HG02884 (cell line): ENCODE data around the gene STPG4.

Source experiments
- ATAC-seq: cut with Tn5 transposase; IDR thresholded peaks from one replicate; pipeline ENCODE4 v1.9.1; 2021; ENCODE audit warnings: mild to moderate bottlenecking, moderate library complexity; ENCODE audit not compliant: unreplicated experiment

The STPG4 gene

DNA sequence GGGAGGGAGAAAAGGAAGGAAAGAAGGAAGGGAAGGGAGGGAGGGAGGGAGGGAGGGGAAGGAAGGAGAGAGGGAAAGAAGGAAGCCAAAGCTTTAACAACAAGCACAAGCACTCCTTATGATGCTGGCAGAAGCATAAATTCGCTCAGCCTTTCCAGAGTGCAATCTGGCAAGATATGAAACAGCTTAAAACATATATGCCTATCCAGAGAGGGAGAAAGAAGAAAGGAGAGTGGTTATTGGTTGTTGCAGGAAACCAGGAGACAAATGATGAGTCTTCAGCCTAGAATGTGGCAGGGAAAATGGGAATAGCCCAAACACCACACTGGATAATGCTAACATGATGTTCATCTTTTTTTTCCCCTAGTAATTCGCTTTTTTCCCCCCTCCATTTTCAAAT, 64.0 kb downstream of the STPG4 start:
- ATAC-seq: no peak

DNA sequence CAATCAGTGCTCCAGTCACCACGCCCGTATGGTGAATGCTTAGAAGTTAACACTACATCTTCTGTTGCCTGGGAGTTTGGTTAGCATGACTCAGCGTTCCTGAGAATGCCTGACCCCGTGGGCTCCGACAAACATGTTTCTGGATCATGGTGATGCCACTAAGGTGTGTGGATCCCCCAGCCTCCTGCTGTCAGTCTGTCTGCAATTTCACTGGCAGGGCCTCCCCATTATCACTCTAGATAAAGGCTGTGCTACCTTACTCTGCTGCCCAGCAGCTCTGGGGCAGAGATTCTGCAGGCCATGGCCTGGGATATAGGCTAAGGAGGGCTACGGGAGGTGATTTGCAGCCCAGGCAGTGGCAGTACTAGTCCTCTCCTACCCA, 66.0 kb downstream of the STPG4 start:
- no peak for ATAC-seq

DNA sequence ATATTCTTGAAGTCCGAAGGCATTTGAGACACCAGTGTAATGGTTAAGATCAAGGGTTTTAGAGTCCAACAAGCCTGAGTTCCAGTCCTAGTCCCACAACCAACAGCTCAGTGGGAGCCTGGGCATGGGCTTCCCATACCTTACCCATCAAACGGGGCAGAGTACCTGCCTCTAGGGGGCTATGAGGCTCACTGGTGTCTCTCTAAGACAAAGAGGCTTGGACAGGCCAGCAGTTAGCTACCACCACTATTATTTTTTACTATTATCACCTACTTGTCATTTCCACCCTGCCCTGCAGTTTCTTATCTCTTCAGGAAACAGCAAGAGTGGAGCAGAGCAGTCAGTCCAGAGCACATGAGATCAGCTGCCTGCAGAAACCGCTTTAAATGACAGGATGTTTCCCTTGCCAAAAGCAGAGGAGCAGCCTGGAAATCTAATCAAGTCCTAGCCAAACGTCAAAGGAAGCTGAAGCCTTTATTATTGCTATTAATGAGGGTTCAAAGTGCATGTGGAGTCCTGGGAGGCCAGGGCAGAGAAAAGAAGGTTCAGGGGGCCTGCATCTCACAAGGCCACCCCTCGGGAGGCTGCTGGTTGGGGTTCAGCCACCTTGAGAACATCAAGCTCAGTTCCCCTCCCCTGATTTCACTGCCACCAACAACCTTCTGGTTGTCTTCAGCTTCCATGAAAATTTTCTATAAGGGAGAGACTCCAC, 66.6 kb downstream of the STPG4 start:
- no peak for ATAC-seq

DNA sequence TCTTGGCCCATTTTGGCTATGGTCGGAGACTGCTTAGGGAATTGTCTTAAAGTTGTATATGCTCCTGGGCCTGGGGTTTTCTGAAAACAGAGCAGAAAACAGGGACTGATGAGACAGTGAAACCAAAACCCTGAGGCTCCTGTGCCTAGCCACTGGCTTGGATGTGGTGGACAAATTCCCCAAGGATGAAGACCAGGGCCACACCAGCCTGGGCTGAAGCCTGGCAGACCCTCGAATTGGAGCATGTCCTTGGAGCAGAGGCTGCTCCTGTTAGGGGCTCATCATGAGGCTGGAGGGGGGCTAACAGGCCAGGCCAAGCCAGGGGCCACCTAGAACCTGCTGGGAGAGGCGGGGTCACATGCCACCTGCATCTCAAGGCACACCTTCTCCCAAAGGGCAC, 68.1 kb downstream of the STPG4 start:
- no peak for ATAC-seq

DNA sequence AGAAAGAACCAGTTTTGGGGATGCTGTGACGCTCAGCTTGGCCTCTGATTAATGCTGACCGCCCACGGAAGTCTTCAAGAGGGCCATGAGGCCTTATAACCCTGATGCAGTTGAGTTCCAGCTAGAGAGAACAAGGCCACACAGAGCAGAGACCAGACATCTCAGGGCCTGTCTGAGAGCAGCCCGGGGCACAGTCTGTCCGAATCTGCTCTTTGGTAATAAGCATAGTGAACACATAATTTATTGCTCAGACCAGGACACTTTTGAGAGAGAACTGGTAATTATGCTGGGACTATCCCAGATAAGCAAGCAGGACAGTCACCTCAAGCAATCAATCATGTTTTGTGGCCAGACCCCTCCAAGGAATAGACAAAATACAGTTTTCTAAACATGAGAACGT, 68.5 kb downstream of the STPG4 start:
- ATAC-seq: no peak

DNA sequence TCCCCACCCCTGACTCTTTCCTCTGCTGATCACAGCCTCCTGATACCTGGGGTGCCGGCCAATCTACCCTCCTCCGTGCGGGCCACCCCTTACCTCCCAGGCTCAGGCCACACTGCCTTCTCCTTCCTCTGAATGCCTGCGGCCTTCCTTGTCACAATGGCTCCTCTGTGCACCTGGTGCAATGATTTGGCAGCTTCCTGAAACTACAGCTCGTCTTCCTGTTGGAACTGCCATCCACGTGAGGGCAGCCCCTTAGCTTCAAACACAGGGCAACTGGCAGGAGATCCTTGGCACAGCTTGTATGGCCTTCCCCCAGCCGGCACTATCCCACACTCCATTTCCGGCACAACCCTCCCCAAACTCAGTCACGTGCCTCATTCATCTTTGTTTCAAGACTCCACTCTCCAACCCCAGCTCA, 69.0 kb downstream of the STPG4 start:
- no peak for ATAC-seq

DNA sequence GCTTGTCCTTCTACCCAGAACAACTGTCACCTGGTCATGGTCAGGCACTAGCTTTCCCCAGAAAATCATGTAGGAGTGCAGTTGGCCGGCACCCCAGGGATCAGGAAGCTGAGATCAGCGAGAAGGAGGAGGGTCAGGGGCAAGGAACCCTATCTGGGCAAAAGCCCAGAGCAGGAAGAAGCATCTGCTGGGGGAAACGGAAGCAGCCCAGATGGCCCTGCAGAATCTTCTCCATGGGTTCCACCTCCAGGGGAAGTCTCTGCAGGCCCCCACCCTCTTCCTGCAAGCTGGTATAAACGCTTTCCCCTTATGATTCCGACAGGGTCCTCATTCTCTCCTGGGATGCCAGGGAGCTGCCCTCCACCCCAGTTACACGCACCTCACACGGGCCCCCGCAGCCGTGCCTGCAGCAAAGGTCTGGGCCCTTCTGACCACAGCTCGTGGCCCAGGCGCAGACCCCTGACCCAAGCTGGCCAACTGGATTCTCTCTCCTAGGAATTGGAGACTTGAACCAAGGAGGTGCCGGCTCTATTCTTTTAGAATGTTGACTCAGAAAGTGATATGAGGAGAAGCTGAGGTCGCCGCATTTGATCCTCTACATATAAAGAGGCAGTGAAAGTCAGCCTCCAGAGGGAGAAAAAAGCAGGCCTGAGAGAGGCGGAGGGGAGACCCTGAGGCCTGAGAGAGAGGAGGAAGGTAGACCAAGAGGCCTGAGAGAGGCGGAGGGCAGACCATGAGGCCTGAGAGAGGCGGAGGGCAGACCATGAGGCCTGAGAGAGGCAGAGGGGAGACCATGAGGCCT, 71.0 kb downstream of the STPG4 start:
- ATAC-seq: no peak

DNA sequence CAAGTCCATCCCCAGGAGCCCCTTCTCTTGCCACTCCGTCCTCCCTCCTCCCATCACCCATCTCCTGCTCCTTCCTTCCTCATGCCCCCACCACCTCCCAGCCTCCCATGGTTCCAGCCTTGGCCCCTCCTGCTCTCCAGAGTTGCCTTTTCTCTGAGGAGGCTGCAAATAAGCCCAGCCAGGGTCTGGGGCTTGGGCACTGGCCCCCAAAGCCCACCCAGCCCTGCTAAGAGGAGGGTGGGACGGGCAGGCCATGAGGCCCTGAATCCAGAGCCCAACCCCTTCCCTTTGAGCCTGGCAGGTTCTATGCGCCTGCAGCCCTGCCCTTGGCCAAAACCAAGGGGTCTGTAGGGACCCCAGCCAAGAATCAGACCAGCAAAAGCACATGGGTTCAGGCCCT, 71.6 kb downstream of the STPG4 start:
- ATAC-seq: no peak

DNA sequence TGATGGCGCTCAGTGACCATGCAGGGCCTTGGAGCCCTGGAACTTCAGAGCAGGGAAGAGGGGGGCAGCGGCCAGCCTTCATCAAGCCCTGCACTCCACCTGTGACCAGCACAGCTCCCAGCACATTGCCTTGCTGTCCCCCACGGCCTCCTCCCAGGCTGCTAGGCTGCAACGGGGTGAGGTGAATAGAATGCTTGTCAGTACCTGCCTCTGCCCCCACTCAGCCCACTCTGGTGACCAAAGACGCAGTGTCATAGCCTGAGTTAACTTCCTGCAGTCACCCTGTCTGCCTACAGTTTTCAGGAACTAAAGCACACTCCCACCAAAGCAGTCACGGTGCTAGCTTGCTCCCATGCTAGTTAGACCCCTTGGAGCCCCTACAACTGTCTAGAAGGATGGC, 72.1 kb downstream of the STPG4 start:
- no peak for ATAC-seq

DNA sequence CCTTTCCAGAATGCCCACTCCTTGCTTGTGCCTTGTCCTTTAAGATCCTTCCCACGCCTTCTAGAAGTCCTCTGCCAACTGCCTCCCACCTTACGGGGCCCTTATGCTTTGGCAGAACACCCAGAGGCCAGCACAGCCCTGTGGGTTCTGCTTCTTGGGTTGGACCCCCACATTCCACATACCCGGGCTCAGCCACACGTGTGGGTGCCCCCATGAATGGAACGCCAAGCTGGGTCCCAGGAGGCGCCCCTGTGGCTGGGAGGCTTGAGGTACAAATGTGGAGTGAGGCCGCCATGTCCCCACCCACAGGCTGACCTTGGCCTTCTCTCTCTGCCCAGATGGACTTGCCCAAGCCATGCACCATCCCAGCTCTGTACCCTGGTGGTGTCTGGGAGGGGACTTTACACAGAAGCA, 74.2 kb downstream of the STPG4 start:
- no peak for ATAC-seq

DNA sequence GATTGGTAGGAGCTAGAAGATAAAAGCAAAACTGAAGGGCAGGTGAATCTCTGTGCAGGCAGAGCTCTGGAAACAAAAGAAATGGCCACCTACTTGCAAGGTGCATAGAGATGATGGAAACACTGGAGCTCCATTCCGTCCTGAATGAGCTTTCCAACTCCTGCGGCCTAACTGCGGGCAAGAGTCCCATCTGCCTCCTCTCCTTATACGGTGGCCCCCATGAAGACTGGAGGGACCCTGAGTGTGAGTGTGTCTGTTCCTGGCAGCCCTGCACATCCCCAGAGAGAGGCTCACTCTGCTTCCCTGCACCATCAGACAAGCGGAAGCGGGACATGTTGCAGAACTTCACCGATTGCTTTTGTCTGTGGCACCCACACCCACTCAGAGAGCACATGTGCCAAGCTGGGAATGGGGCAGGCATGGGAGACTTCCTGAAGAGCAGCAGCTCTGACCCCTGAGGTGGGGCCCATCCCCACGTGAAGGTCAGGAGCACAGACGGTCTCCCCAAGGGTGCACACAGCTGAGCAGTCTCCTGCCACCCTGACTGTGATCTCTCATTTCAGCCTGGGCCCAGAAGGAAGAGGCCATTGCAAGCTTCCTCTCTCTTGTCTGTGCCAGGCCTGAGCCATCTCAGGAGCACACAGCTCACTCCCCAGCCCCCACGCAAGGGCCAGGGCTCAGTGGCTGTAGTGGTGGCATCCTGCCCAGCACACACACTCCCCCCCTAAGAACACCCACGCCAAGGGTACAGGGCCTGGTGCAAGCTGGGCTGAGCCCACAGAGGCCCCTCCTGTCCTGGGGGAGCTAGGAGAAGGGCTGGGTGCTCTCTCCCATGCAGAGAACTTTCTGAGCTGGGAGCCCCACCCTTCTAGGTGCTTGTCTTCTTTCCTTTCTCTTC, 75.3 kb downstream of the STPG4 start:
- no peak for ATAC-seq

DNA sequence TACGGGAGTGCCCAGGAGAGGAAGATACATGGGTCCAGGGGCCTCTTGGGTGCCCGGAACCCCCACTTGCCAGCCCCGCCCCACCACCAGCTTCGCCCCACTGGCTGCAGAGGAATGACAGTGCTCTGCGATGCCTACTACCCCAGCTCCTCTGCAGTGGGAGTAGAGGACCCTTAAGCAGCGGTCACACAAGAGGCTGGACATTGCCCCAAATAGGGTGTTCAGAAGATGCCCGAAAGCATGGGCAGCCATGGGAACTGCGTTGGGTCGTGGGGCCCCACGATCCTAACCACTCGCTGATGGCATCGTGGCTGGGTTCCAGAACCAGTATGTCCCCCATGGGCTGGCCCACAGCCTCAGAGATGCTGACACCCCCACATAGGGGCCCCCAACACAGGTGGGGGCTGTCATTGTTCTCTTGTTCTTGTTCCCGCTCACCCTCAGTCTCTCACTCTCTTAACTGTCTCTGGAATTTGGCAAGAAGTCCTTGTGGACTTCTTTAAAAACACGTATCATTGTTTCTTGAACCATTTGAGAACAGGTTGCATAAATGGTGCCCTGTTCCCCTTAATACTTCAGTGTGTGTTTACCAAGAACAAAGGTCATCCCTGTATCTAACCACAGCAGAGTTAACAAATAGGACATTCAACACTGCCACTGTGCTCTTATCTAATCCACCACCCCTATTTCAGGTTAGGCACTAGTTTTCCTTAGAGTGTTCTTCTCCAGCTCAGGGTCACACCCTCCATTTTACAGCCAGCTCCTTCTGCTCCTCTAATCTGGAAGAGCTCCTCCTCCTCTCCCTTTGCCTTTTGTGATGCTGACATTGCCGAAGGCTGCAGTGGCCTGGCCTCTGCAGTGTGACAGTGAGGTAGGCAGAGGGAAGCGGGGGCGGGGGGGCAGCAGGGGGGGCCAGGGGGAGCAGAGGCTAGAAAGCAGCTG, 76.3 kb downstream of the STPG4 start:
- ATAC-seq: no peak

DNA sequence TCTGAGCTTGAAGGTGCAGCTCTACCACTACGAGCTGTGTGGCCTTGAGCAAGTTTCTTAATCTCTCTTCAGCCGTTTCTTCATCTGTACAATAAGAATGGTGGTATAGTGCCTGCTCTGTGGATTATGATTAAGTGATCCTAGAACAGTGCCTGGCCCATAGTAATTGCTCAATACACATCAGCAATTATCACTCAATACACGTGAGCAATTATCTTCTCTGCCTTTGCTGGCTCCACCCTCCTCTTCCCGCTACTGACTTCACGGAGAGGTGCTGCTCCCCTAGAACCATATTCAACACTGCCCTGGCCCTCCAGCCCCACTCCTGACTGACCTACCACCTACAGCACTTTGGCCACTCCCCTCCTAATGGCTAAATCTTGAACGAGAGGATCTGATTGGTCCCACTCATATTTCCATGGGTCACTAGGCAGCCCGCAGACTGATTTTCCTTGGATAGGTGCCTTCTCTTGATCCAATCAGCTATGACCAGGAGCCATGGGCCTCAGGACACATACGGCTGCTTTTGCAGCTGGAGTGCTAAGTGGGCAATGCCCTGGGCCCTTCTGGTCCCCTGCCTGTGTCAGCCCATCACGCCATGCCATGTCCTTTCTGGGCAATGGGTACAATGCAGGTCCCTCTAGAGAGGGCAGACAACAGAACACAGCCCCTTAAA, 77.5 kb downstream of the STPG4 start:
- ATAC-seq: no peak

DNA sequence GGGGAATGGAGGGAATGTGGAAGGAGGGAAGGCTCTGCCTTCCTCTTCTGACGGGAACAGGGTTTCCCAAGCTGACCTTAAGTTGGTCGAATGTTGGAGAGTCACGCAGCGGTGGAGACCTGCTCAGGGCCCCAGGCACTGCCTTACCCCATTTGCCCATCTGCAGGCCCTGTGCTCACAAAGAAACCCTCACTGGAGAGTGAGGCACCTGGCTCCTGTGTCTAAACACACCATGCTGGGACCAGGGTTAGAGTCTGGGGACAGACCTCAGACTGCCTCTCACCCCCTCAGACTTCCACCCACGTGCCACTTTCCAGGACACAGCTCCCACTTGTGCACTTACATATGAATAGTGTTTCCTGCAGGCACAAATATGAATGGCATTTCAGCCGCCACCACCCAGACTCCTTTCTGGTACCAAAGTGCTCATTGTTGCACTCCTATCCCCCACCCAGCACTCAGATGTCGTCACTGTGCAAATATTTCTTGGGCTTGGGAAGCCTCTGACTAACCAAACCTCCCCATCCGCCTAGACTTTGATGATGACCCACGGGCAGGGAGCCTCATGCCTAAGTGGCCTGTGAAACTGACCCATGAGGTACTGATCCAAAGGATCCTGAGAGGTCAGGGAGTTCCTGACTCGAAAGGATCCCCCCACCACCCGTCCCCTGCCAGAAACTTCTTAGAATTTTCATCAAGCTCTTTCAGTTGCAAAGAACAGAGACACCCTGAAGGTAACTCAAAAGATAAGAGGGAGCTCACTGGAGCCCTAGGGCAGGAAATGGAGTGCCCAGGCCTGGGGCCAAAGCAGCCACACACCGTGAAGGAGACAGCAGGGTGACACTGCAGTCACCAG, 78.3 kb downstream of the STPG4 start:
- ATAC-seq: no peak

DNA sequence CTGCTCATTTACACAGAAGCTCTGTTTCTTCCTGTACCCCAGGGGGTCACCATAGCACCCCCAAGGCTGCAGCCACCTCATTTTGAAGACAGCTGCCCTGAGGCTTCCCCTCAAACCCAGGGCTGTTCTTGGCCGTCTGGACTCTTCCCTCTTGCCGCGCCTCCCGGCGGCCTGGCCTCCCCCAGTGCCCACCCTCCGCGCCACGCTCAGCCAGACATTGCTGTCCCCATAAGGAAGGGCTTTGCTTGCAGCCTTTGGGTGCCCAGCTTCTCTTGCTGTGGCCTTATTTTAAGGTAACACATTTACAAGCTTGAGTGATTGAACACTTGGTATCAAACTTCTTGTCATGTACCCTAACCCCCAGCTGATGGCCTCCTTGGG, 79.0 kb downstream of the STPG4 start:
- ATAC-seq: no peak

DNA sequence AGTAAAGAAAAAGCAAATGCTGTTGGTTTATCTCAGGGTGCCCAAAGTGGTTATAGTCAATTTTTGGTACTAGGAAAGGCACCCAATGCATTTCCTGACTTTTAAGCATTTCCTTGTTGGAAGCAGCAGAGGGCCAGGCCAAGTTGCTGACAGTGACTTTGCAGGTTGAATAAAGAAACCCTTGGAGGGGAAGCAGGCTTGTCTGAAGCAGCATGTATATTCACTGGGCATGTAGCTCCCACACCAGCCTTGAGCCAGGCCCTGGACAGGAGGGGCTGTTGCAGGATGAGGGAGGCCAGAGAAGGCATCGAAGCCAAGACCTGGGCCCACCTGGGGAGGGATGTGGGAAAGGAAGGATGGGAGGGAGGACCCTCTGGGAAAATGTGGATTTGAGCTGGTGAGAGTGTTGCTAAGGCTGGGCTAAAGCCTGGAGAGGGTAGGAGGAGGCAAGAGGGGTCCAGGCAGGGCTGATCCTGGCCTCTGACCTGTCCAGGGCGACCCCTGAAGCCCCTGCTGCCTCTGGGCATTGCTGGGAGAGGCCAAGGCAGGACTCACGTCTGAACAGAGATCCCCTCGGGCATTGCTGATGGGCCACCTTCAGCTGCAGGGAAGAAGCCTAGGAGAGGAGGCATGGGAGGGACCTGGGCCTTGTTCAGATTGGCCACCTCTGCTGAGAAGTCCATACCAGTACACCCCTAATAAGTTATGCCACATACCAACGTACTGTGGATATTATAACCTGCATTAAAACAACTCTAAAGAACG, 79.6 kb downstream of the STPG4 start:
- no peak for ATAC-seq

DNA sequence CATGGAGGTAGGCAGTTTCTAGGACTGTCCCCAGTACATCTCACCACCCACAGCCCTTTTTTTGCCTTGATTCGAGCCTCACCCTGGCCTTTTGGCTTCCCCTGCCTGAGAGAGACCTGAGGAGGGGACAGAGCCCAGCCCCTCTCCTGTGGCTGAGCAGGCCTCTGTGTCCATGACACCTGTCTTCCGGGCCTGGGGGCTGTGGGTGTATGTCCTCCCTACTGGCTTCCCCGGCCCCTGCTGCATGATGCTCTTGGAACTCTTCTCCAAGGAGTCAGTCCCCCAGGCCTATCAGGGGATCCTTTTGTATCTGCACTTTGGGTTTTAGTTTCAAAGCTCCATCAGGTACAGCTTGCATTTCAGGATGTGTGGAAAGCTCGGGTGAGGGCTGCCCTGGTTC, 80.4 kb downstream of the STPG4 start:
- ATAC-seq: no peak

DNA sequence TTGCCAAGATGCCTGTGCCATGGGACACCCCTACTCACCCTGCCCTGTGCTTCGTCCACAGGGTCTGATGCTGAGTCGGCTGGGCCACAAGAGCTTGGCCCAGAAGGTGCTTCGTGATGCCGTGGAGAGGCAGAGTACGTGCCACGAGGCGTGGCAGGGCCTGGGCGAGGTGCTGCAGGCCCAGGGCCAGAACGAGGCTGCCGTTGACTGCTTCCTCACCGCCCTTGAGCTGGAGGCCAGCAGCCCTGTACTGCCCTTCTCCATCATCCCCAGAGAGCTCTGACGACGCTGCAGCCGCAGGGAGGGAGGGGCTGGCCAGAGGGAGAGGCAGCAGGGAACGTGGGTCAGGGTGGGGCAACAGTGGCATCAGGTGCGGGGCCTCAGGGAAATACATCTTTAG, 81.5 kb downstream of the STPG4 start:
- no peak for ATAC-seq
